KMS-11 (cell line): Measurements from ENCODE around the gene NKAIN2.
"Not testable (repeated sequence)": the region's sequence is repeated elsewhere in the genome, so short reads cannot be mapped to it uniquely, and the experiment has no call there.

Experiments
- H2AFZ ChIP-seq: fragments of 200-600 bp; sonication (generic); 2 replicates; pipeline ENCODE4 v1.6.1; 2016; ENCODE audit warnings: antibody characterized with exemption, mixed run types, low read depth
- H3K27ac ChIP-seq: fragments of 200-600 bp; sonication (generic); 2 replicates; pipeline ENCODE4 v1.6.1; 2016; ENCODE audit warnings: mild to moderate bottlenecking, mixed run types
- H3K27me3 ChIP-seq: fragments of 200-600 bp; sonication (generic); 2 replicates; pipeline ENCODE4 v1.6.1; 2017; ENCODE audit warnings: mild to moderate bottlenecking, low read depth, mixed run types, moderate library complexity; ENCODE audit not compliant: insufficient read depth
- H3K36me3 ChIP-seq: fragments of 200-600 bp; sonication (generic); 2 replicates; pipeline ENCODE4 v1.6.1; 2017; ENCODE audit warnings: mild to moderate bottlenecking, mixed run types; ENCODE audit not compliant: insufficient read depth
- H3K4me1 ChIP-seq: fragments of 200-600 bp; sonication (generic); 2 replicates; pipeline ENCODE4 v1.6.1; 2016; ENCODE audit warnings: mild to moderate bottlenecking, low read depth, mixed run types; ENCODE audit not compliant: poor library complexity, severe bottlenecking
- H3K4me2 ChIP-seq: fragments of 200-600 bp; sonication (generic); 2 replicates; pipeline ENCODE4 v1.7.0; 2016; ENCODE audit warnings: mild to moderate bottlenecking, mixed run types
- H3K4me3 ChIP-seq: fragments of 200-600 bp; sonication (generic); IDR thresholded peaks from 2 replicates; pipeline ENCODE4 v1.6.1; 2017; ENCODE audit warnings: low read depth, low read length, mixed read lengths; ENCODE audit not compliant: insufficient read depth
- H3K79me2 ChIP-seq: fragments of 200-600 bp; sonication (generic); 2 replicates; pipeline ENCODE4 v1.6.1; 2016; ENCODE audit warnings: low read depth, mixed run types; ENCODE audit not compliant: insufficient read depth
- H3K9ac ChIP-seq: fragments of 200-600 bp; sonication (generic); 2 replicates; pipeline ENCODE4 v1.6.1; 2016; ENCODE audit warnings: mild to moderate bottlenecking, mixed run types
- H4K20me1 ChIP-seq: fragments of 200-600 bp; sonication (generic); 2 replicates; pipeline ENCODE4 v1.6.1; 2016; ENCODE audit warnings: mild to moderate bottlenecking, mixed run types; ENCODE audit not compliant: insufficient read depth
- CTCF ChIP-seq: fragments of 200-600 bp; sonication (generic); conservative IDR thresholded peaks from 2 replicates; pipeline ENCODE4 v1.6.1; 2017; ENCODE audit warnings: low read depth, mild to moderate bottlenecking, antibody characterized with exemption, low read length, moderate library complexity, mixed read lengths

NKAIN2 gene

GRCh38 chr6:124393536-124393935 is 589.9 kb downstream of the NKAIN2 start:
- no peaks in the 10 kb centered on the region for H3K36me3 ChIP-seq
- TF ChIP-seq CTCF = no peak
- no peaks in the 10 kb centered on the region for H4K20me1 ChIP-seq
- H3K27me3 ChIP-seq = no peaks in the 10 kb centered on the region
- no peak overlapping the region for H3K4me3 ChIP-seq
- H3K4me2 ChIP-seq = no peak overlapping the region
- H3K27ac ChIP-seq = no peak overlapping the region
- H3K9ac ChIP-seq = no peak overlapping the region
- H2AFZ ChIP-seq = no peak overlapping the region
- no peaks in the 10 kb centered on the region for H3K79me2 ChIP-seq
- H3K4me1 ChIP-seq = no peaks in the 10 kb centered on the region

DNA sequence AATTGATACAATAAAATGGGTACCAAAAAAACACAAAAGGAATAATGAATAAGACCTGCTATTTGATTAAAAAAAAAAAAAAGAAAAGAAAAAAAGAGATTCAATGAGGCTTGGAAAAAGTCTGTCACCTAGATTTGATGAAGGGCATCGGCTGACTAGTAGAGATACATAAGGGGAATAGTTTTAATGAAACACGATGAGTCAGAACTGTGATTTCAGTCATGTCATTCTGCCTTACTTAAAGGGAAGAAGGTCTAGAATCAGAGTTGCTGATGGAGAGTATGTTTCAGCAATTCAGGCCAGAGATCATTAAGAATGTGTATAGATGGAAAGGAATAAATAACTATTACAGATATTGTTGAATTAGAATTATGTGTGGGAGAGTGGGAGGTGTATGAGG is 592.7 kb downstream of the NKAIN2 start:
- Histone ChIP-seq H3K36me3 (no peaks in the 10 kb centered on the region), H4K20me1 (no peaks in the 10 kb centered on the region), H3K4me3 (no peak overlapping the region), H3K4me2 (no peak overlapping the region), H3K79me2 (no peaks in the 10 kb centered on the region), H3K4me1 (no peaks in the 10 kb centered on the region), H3K27ac (no peak overlapping the region), H3K9ac (no peak overlapping the region), H2AFZ (no peak overlapping the region), H3K27me3 (no peaks in the 10 kb centered on the region)
- TF ChIP-seq CTCF = no peak

- Histone ChIP-seq H3K36me3 (no peaks in the 10 kb centered on the region), H2AFZ (no peak overlapping the region), H3K4me3 (no peak overlapping the region), H3K4me1 (no peaks in the 10 kb centered on the region), H3K4me2 (no peak overlapping the region), H4K20me1 (no peaks in the 10 kb centered on the region), H3K9ac (no peak overlapping the region), H3K27me3 (no peaks in the 10 kb centered on the region), H3K27ac (no peak overlapping the region), H3K79me2 (no peaks in the 10 kb centered on the region)
- no peak for TF ChIP-seq CTCF
Observed at GRCh38 chr6:124400261-124400999, 596.8 kb downstream of the NKAIN2 start.

GRCh38 chr6:124410425-124410824 is 606.8 kb downstream of the NKAIN2 start:
- not testable (repeated sequence) for H2AFZ ChIP-seq, H3K4me3 ChIP-seq, H4K20me1 ChIP-seq, H3K79me2 ChIP-seq, H3K27ac ChIP-seq, H3K4me1 ChIP-seq, H3K4me2 ChIP-seq, H3K27me3 ChIP-seq, H3K9ac ChIP-seq, H3K36me3 ChIP-seq

DNA sequence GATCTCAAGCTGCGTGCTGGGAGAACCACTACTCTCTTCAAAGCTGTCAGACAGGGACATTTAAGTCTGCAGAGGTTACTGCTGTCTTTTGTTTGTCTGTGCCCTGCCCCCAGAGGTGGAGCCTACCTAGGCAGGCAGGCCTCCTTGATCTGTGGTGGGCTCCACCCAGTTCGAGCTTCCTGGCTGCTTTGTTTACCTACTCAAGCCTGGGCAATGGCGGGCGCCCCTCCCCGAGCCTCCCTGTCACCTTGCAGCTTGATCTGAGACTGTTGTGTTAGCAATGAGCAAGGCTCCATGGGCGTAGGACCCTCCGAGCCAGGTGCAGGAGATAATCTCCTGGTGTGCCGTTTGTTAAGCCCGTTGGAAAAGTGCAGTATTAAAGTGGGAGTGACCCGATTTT is 609.0 kb downstream of the NKAIN2 start:
- H3K36me3 ChIP-seq, H3K4me3 ChIP-seq, H2AFZ ChIP-seq, H4K20me1 ChIP-seq, H3K27me3 ChIP-seq, H3K79me2 ChIP-seq, H3K9ac ChIP-seq, H3K4me2 ChIP-seq, H3K27ac ChIP-seq, H3K4me1 ChIP-seq: not testable (repeated sequence)
